ENCODE measurements around the gene GLRA3.

GLRA3 gene

DNA sequence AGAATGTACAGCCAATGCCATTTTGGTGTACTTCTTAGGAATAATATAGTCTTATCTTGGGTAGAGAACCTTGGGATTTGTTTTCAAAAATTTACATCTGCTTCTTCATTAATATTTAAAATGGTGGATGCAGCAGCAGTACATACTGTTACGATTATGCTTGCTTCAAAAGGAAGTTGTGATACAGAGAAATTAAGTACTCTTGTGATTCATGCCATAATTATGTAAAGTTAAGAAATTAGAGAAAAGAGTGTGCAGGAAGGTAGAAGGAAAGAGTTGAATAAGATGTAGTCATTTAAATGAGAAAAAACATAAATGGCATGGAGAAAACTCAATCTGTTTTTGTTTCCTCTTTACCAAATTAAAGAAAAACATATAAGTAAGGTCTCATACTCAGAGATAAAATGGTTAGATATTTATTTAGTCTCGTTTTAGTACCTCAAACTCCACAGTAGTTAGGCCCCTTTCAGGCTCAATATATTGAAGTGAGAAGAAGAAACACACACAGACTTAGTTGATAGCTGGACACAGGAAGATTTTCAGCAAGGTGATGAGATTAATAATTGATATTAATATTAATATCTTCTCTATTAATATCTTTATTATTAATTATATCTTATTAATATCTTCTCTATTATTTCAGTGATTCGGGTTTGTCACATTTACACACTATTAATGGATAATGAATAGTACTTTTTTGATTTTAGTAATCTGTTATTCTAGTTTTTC is 236.6 kb downstream of the GLRA3 start:
- no peak for DNase-seq

DNA sequence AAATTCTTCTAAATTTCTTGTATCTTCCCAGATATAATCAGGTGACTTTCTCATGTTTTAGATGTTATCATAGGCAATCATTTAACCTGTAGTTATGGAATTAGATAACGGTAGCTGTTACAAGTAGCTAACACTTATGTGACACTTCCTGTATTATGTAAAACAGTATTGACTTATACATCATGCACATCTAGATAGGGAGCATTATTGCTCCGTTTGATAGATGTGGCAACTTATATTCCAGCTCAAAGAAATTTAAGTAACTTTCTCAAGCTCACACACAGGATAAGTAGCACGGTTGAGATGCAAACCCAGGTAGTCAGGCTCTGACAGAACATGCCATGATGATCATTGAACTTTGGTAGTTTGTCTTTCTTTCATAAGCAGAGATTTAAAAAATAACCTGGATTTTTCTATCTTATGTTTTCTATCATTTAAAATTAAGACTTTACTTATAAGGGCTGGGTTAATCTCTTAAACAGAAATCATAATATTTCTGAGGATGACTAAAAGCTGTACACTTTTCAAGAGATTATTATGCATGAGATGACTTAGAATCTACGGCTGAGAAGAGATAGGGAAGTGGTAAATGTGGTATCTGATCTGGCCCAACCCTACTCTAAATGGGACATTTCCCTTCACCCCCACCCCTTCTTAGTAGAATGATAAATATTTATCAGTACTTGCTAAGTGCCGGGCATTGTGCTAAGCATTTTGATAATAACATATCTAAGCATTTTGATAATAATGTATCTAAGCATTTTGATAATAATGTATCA is 237.6 kb downstream of the GLRA3 start:
- DNase-seq: no peak

DNA sequence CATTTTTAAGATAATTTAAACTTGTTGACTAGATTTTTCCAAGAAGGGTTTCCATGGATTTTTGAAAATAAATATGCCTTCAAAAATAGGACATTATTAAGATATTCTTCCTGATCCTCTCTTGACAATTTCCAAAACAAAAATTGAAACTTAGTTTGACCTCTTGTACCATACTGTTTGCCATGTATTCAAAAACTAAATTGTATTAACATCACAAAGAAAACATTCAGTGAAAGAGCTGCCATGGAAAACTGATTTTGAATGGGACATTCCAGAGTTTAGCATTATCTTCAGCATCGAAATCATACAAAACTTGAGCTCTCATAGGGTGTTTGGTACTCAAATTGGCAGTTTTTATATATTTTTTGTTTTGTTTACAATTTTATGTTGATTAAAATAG is 238.7 kb downstream of the GLRA3 start:
- no peak for DNase-seq

Measured in DMS153 (cell line).